OCI-M1 (cell line): ENCODE measurements around the gene BCKDK.
A peak's percentile ranks its signal among the peaks of the same experiment; 100 is the strongest.
"Not testable (repeated sequence)": the region's sequence is repeated elsewhere in the genome, so short reads cannot be mapped to it uniquely, and the experiment has no call there.

Experiments
- DNase-seq: peaks from one replicate; lab custom pipeline; 2025; lab: John Stamatoyannopoulos, UW

Gene BCKDK

DNA sequence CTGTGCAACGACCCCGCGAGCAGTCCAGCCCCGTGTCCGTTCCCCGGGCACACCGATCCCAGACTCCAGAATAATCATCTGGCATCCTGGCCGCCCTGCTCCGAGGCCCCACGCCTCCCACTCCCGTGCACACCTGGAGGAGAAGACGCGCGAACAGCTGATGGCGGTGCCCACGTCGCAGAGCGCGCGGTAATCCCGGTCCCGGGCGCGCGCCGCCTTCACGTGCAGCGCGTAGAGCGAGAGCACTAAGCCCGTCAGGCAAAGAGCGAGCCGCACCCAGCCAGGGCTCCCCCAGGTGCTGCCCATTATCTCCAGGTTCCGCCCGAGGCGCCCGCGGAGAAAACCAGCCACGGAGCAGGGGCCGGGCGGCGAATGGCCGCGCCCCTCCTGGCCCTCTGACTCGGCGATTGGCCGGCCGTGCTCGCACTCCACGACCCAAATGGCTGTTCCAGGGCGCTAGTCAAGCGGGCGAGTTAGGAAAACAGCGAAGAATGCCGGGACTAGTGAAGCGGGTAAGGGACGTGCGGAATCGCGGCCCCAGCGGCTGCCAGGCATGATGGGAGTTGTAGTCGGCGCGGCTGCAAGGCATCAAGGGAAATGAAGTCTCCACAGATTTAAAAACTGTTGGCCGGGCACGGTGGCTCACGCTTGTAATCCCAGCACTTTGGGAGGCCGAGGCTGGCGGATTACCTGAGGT lies 13.6 kb upstream of the BCKDK start, which contains the start of gene VKORC1:
Gene VKORC1, minus strand, starts transcription at position 374 of the 697 bp plus-strand sequence. Its CDS starts 68 bp downstream, at position 306.
- DNase-seq, result peak; percentile 99

GRCh38 chr16:31099860-31100638 lies 8.1 kb upstream of the BCKDK start:
- DNase-seq, result peak; percentile 21

DNA sequence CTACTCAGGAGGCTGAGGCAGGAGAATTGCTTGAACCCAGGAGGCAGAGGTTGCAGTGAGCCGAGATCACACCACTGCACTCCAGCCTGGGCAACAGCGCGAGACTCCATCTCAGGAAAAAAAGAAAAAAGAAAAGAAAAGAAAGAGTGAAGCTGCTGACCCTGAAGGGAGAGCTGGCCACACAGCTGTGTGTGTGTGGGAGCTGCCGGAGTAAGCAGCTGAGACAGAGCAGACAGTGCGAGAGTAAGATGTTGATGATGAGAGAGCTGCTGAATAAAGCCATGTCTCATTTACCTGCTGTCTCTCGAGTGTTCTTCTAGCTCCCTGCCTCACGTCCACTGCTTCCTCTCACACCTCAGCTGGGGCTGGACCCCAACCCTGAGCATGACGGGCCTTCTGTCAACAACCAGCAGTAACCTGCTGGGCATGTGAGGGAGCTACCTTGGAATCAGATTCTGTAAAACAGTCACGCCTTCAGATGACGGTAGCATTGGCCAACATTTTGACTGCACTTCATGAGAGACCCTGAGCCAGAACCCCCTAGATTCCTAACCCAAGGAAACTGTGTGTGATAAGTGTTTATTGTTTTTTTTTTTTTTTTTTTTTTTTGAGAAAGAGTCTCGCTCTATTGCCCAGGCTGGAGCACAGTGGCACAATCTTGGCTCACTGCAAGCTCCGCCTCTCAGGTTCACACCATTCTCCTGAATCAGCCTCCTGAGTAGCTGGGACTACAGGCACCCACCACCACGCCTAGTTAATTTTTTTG lies 7.1 kb upstream of the BCKDK start:
- DNase-seq, result not testable (repeated sequence)

- peak; percentile 97 for DNase-seq
Observed at GRCh38 chr16:31105677-31106213, 2.4 kb upstream of the BCKDK start.

- DNase-seq, result no peak
Observed at GRCh38 chr16:31106509-31107464, 1.4 kb upstream of the BCKDK start.

- no peak for DNase-seq
Observed at GRCh38 chr16:31107465-31107867, 720 bp upstream of the BCKDK start.

GRCh38 chr16:31108794-31109558 lies 790 bp downstream of the BCKDK start:
- no peak for DNase-seq

GRCh38 chr16:31109622-31110021 lies 1.4 kb downstream of the BCKDK start:
- DNase-seq, result no peak

GRCh38 chr16:31110106-31111034 lies 2.2 kb downstream of the BCKDK start:
- no peak for DNase-seq

DNA sequence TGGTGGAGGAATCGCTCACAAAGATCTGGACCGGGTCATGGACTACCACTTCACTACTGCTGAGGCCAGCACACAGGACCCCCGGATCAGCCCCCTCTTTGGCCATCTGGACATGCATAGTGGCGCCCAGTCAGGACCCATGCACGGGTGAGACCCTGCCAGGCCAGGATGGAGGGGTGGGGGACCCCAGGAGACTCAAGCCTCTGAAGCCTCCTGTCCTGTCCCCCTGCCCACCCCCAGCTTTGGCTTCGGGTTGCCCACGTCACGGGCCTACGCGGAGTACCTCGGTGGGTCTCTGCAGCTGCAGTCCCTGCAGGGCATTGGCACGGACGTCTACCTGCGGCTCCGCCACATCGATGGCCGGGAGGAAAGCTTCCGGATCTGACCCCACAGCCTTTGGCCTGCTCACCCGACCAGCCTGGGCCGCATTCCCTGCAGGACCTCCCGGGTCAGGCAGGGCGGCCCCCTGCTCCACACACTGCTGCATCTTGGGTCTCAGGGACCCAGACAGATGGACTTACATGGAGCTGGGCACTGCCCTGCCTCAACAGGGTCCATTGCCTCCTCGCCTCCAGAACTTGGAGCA lies 3.8 kb downstream of the BCKDK start:
- DNase-seq, result no peak

GRCh38 chr16:31112711-31113110 lies 4.5 kb downstream of the BCKDK start:
- DNase-seq, result no peak

DNA sequence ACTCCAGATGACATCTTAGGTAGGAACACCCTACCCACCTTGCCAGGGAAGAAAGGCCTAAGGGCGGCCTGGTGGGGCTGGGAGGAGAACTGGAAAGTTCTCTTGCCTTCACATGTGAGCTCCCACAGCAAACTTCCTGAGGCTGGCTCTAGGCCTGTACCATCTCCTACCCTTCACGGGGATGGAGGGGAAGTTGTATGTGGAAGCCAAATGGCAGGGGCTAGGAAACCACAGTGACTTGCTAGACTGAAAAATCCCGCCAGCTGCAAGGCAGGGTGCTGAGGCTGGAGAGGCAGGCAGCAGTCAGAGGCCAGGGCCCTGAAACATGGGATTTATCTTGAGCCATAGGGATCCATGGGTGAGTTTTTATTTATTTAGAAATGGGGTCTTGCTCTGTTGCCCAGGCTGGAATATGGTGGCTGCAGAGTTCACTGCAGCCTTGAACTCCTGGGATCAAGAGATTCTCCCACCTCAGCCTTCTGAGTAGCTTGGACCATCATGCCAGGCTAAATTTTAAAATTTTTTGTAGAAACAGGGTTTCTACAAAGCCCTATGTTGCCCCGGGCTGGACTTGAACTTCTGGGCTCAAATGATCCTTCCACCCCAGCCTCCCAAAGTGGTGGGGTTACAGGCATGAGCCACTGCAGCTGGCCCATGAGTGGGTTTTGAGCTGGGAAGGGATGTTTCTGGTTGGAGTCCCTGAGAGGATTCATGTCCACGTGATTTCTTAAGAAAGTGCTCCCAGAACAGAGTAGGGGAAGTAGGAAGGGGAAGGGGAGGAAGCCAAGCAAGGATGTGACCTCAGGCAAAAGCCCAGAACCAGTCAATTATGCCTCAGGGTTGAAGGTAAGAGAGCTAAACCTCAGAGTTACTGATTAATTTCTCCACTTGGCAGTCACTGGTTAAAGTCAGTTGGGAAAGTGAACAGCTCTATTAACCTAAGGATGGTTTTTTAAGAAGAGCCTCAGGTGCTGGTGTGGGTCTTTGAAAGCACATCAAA lies 5.2 kb downstream of the BCKDK start:
- DNase-seq, result peak; percentile 80

- DNase-seq, result no peak
Observed at GRCh38 chr16:31114468-31114867, 6.3 kb downstream of the BCKDK start.

- peak; percentile 99 for DNase-seq
Observed at GRCh38 chr16:31117384-31118222, 9.4 kb downstream of the BCKDK start, which contains the start of gene KAT8. TSS of gene KAT8 (plus strand) at chr16:31117664. CDS start at chr16:31117682, 18 bp downstream.

DNA sequence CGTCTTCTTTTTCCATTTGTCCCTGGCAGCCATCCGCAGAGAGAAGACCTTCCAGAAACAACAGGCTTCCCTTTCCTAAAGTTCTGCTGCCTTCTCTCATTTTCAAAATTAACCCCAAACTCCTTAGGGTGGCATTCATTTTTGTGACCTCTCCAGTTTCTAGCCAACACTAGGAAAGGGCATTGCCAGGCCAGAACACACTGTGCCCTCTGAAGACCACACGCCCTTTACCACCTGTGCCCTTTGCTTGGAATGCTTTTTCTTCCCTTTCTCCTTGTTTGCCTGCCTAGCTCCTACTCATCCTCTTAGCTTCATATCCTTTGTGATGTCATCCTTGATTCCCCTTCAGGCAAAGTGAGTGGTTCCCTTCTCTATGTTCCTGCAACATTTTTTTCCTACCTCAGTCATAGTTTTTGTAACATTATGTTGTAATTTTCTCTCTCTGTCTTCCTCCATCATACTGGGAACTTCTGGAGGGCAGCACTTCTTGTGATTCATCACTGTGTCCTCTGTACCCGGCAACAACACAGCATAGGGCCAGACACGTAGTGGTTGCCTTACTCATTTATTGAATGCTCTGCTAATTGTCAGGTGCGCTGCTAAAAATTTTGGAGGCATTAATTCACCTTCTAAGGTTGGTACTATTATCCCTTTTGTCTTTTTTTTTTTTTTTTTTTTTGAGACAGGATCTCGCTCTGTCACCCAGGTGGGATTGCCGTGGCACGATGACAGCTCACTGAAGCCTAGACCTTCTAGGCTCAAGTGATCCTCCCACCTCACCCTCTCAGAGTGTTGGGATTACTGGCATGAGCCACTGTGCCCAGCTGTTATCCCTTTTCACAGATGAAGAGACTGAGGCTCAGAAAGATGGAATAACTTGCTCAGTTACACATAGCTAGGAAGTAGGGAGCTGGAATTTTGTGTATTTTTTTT lies 10.3 kb downstream of the BCKDK start:
- no peak for DNase-seq
